HCT116 (cell line): Measurements from ENCODE around the gene DNASE1L1. TPM values are rescaled to one million over a fixed set of nuclear protein-coding genes. Genes with fewer than 3 reads are reported as not detected.

Experiments used
- ATAC-seq: fragments of 200-7000 bp; cut with Tn5 transposase; 2 replicates; pipeline ENCODE4 v1.9.1; 2020; ENCODE audit warnings: mild to moderate bottlenecking, moderate library complexity
- BruUV-seq: library from RNA; stranded (reverse); fragments of 400-500 nt; replicated peaks from 2 replicates; lab custom pipeline; 2021; lab: Mats Ljungman, UMichigan
- CTCF ChIA-PET: fragments of 300-600 bp; sonication (Branson Sonifier 250); formaldehyde crosslinking; loops from one replicate; lab custom pipeline; 2021; ENCODE audit warnings: antibody characterized with exemption; lab: Charles Lee
- POLR2A ChIA-PET: fragments of 300-600, 350-600 bp; sonication (Branson Sonifier 250); formaldehyde crosslinking; loops from one replicate; lab custom pipeline; 2021; ENCODE audit warnings: antibody characterized with exemption; lab: Charles Lee
- RAD21 ChIA-PET, 2 experiments: fragments of 300-600 bp; sonication (Branson Sonifier 250); formaldehyde crosslinking; loops; one replicate each; lab custom pipeline; 2023; ENCODE audit warnings: low total read pairs in 2 of 2; ENCODE audit not compliant: uncharacterized antibody in 2 of 2, unreplicated experiment in 2 of 2, low non-redundant PET in 1 of 2; lab: Charles Lee
- DNase-seq: peaks from one replicate; pipeline ENCODE4 v3.0.0-alpha.2; 2010; ENCODE audit warnings: low read depth, low spot score
- H2AFZ ChIP-seq: fragments of 200-600 bp; shearing (Covaris generic), sonication (generic); 2 replicates; pipeline ENCODE4 v1.6.1; 2017; ENCODE audit warnings: low read depth, mixed run types, mixed read lengths, antibody characterized with exemption, low read length; ENCODE audit not compliant: poor library complexity, severe bottlenecking
- H3K27ac ChIP-seq: 2 replicates; pipeline ENCODE4 v1.5.1; 2012; ENCODE audit warnings: low read depth, low read length
- H3K27me3 ChIP-seq: fragments of 200-600 bp; sonication (generic); 2 replicates; pipeline ENCODE4 v1.6.1; 2016; ENCODE audit warnings: mixed run types, low read length, mixed read lengths; ENCODE audit not compliant: insufficient read depth
- H3K36me3 ChIP-seq, 2 experiments: fragments of 200-500 bp in 1 of 2; fragments of 200-600 bp in 1 of 2; sonication (Bioruptor generic) in 1 of 2; sonication (generic) in 1 of 2; 2 replicates each; pipeline versions ENCODE4 v1.5.1 to v1.6.1; 2014 to 2016; ENCODE audit warnings: low read length in 2 of 2, inconsistent platforms in 1 of 2, mixed read lengths in 1 of 2, mixed run types in 1 of 2; ENCODE audit not compliant: insufficient read depth in 2 of 2, control insufficient read depth in 1 of 2
- H3K4me1 ChIP-seq, 2 experiments: fragments of 200-600 bp in 1 of 2; sonication (generic) in 1 of 2; 2 replicates each; pipeline versions ENCODE4 v1.5.1 to v1.6.1; 2012 to 2017; ENCODE audit warnings: low read length in 2 of 2, inconsistent platforms in 1 of 2, mild to moderate bottlenecking in 1 of 2, mixed read lengths in 1 of 2, mixed run types in 1 of 2, moderate library complexity in 1 of 2; ENCODE audit not compliant: insufficient read depth in 2 of 2, control insufficient read depth in 1 of 2
- H3K4me2 ChIP-seq: fragments of 200-600 bp; sonication (generic); 2 replicates; pipeline ENCODE4 v1.6.1; 2017; ENCODE audit warnings: mixed run types, low read length, mixed read lengths
- H3K4me3 ChIP-seq, 2 experiments: fragments of 200-600 bp in 1 of 2; sonication (generic) in 1 of 2; replicated peaks in 1 of 2; 2 replicates each; pipeline ENCODE4 v1.5.1; 2011 to 2016; ENCODE audit warnings: low read length in 2 of 2, control low read depth in 1 of 2, low read depth in 1 of 2, mild to moderate bottlenecking in 1 of 2, mixed read lengths in 1 of 2, mixed run types in 1 of 2
- H3K79me2 ChIP-seq: fragments of 200-600 bp; sonication (generic); 2 replicates; pipeline ENCODE4 v1.6.1; 2017; ENCODE audit warnings: mild to moderate bottlenecking, mixed run types, low read length, moderate library complexity, mixed read lengths; ENCODE audit not compliant: insufficient read depth
- H3K9ac ChIP-seq: fragments of 200-600 bp; sonication (generic); 2 replicates; pipeline ENCODE4 v1.6.1; 2016; ENCODE audit warnings: low read length, mixed read lengths
- H3K9me2 ChIP-seq: fragments of 200-600 bp; sonication (generic), shearing (Covaris generic); 2 replicates; pipeline ENCODE4 v1.6.1; 2017; ENCODE audit warnings: mixed run types, mild to moderate bottlenecking, moderate library complexity; ENCODE audit not compliant: insufficient read depth
- H3K9me3 ChIP-seq, 2 experiments: fragments of 200-500 bp in 1 of 2; fragments of 200-600 bp in 1 of 2; sonication (Bioruptor generic) in 1 of 2; sonication (generic) in 1 of 2; 2 replicates each; pipeline ENCODE4 v1.6.1; 2014 to 2017; ENCODE audit warnings: low read length in 2 of 2, mixed read lengths in 2 of 2, inconsistent platforms in 1 of 2, low read depth in 1 of 2, mild to moderate bottlenecking in 1 of 2, mixed run types in 1 of 2, moderate library complexity in 1 of 2; ENCODE audit not compliant: control insufficient read depth in 1 of 2, insufficient read depth in 1 of 2
- H4K20me1 ChIP-seq: fragments of 200-600 bp; sonication (generic), shearing (Covaris generic); 2 replicates; pipeline ENCODE4 v1.6.1; 2017; ENCODE audit warnings: mixed run types, mild to moderate bottlenecking, moderate library complexity; ENCODE audit not compliant: insufficient read depth
- CBX3 ChIP-seq: IDR thresholded peaks from 2 replicates; pipeline ENCODE4 v1.6.1; 2012; ENCODE audit warnings: low read depth
- CEBPB ChIP-seq: IDR thresholded peaks from 2 replicates; pipeline ENCODE4 v1.6.1; 2012; ENCODE audit warnings: low read depth
- EGR1 ChIP-seq: IDR thresholded peaks from 2 replicates; pipeline ENCODE4 v1.6.1; 2012; ENCODE audit warnings: low read depth
- FOSL1 ChIP-seq: IDR thresholded peaks from 2 replicates; pipeline ENCODE4 v1.6.1; 2012; ENCODE audit warnings: low read depth
- JUND ChIP-seq: IDR thresholded peaks from 2 replicates; pipeline ENCODE4 v1.6.1; 2012
- RAD21 ChIP-seq: IDR thresholded peaks from 2 replicates; pipeline ENCODE4 v1.6.1; 2012; ENCODE audit warnings: low read depth, mild to moderate bottlenecking
- YY1 ChIP-seq: IDR thresholded peaks from 2 replicates; pipeline ENCODE4 v1.6.1; 2011; ENCODE audit warnings: low read length, low read depth, moderate library complexity, mild to moderate bottlenecking; ENCODE audit not compliant: insufficient replicate concordance; ENCODE audit errors: extremely low read depth
- ZNF274 ChIP-seq: fragments of 200-500 bp; sonication (Bioruptor generic); IDR thresholded peaks from 2 replicates; pipeline ENCODE4 v1.6.1; 2014; ENCODE audit warnings: mild to moderate bottlenecking, low read depth, low read length, inconsistent platforms
- intact Hi-C: fragments of 100-400 bp; cut with micrococcal nuclease; formaldehyde crosslinking; loops from 2 replicates; pipeline ENCODE4 v1.10.0; 2022
- total RNA-seq: library from RNA; stranded (reverse); gene quantifications from one replicate; pipeline ENCODE4 v1.2.1, GENCODE V29; 2021; ENCODE audit not compliant: unreplicated experiment
- TF ChIP-seq, protein P1 (sequence below): IDR thresholded peaks from 2 replicates; pipeline ENCODE4 v1.6.1; 2011; ENCODE audit warnings: mild to moderate bottlenecking, low read length, moderate library complexity; ENCODE audit not compliant: insufficient replicate concordance; ENCODE audit errors: extremely low read depth
- TF ChIP-seq, protein P2 (sequence below): IDR thresholded peaks from 2 replicates; pipeline ENCODE4 v1.6.1; 2012; ENCODE audit warnings: low read depth

The DNASE1L1 gene
- total RNA-seq, 1 experiment from 2014 or later: 16.5 TPM

DNA sequence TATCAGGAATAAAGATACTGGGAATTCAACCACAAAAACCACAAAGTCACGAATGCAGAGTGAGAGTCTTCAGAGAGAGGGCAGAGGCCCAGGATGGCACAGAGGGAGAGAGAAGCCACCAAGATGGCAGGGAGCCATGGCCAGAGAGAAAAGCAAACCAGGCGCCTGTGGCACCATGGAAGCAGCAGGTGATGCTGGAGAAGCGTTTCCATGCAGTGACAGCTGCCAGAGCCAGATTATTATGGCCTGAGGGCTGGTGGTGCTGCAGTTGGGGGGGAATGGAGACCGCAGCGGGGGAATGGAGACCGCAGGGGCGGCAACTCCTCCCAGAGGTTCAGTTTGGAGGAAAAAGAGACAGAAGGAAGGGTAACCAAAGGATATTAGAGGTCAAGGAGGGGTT, 8.1 kb upstream of the DNASE1L1 start:
- Histone ChIP-seq H3K27me3 (no peaks in the 10 kb centered on the region), H4K20me1 (no peaks in the 10 kb centered on the region), H3K27ac (no peak overlapping the region), H3K9me3 (no peaks in the 10 kb centered on the region), H3K4me1 (peaks cover 8 to 13% of the 10 kb centered on the region in 2 experiments), H3K4me3 (no peak overlapping the region), H3K36me3 (no peaks in the 10 kb centered on the region), H3K4me2 (no peak overlapping the region), H3K9ac (no peak overlapping the region), H2AFZ (no peak overlapping the region), H3K79me2 (no peaks in the 10 kb centered on the region), H3K9me2 (no peaks in the 10 kb centered on the region)
- no peak for TF ChIP-seq CEBPB
- TF ChIP-seq YY1: no peak
- no peak for TF ChIP-seq FOSL1
- TF ChIP-seq ZNF274: no peak
- no peak for TF ChIP-seq JUND
- no peak for TF ChIP-seq RAD21
- TF ChIP-seq, protein P1, sequence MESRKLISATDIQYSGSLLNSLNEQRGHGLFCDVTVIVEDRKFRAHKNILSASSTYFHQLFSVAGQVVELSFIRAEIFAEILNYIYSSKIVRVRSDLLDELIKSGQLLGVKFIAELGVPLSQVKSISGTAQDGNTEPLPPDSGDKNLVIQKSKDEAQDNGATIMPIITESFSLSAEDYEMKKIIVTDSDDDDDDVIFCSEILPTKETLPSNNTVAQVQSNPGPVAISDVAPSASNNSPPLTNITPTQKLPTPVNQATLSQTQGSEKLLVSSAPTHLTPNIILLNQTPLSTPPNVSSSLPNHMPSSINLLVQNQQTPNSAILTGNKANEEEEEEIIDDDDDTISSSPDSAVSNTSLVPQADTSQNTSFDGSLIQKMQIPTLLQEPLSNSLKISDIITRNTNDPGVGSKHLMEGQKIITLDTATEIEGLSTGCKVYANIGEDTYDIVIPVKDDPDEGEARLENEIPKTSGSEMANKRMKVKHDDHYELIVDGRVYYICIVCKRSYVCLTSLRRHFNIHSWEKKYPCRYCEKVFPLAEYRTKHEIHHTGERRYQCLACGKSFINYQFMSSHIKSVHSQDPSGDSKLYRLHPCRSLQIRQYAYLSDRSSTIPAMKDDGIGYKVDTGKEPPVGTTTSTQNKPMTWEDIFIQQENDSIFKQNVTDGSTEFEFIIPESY: no peak
- TF ChIP-seq, protein P2, sequence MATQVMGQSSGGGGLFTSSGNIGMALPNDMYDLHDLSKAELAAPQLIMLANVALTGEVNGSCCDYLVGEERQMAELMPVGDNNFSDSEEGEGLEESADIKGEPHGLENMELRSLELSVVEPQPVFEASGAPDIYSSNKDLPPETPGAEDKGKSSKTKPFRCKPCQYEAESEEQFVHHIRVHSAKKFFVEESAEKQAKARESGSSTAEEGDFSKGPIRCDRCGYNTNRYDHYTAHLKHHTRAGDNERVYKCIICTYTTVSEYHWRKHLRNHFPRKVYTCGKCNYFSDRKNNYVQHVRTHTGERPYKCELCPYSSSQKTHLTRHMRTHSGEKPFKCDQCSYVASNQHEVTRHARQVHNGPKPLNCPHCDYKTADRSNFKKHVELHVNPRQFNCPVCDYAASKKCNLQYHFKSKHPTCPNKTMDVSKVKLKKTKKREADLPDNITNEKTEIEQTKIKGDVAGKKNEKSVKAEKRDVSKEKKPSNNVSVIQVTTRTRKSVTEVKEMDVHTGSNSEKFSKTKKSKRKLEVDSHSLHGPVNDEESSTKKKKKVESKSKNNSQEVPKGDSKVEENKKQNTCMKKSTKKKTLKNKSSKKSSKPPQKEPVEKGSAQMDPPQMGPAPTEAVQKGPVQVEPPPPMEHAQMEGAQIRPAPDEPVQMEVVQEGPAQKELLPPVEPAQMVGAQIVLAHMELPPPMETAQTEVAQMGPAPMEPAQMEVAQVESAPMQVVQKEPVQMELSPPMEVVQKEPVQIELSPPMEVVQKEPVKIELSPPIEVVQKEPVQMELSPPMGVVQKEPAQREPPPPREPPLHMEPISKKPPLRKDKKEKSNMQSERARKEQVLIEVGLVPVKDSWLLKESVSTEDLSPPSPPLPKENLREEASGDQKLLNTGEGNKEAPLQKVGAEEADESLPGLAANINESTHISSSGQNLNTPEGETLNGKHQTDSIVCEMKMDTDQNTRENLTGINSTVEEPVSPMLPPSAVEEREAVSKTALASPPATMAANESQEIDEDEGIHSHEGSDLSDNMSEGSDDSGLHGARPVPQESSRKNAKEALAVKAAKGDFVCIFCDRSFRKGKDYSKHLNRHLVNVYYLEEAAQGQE: no peak
- TF ChIP-seq CBX3: no peak
- TF ChIP-seq EGR1: no peak
- ChIA-PET RAD21 (no interaction called here), POLR2A (no interaction called here), CTCF (no interaction called here)
- intact Hi-C loops: no loop called here
- BruUV-seq: no TSS peak
- no peak for DNase-seq
- no peak for ATAC-seq
